ENCODE data around the gene SCYGR3. TPM values are rescaled to one million over a fixed set of nuclear protein-coding genes. Genes with fewer than 3 reads are reported as not detected.

Gene SCYGR3
- total and polyA plus RNA-seq, 2 of the 8 experiments (the other 6 are each of a cell fraction or from before 2014, with no cell fraction given): not detected

DNA sequence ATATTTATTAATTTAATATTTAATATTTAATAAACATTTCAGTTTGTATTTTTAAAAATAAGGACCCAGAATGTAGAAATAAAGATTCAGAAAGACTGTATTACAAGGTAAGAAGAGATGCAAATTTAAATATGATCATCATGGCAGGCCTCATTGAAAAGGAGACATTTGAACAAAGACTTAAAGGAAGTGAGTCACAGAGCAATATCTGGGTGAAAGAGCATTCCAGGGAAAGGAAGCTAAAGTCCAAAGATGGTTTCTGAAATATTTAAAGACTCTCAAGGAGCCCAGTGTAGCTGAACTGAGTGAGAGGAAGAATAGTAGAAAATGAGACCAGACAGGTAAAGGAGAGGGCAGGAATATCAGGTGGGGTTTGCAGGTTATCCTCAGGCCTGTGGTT, 8.6 kb upstream of the SCYGR3 start:
- Histone ChIP-seq H2BK5ac (ENCODE audit: low read depth, low read length) (no peak overlapping the region), H3K56ac (replicated peaks; ENCODE audit: insufficient read length, low read depth, low read length) (no peak overlapping the region)

More for the DNA sequence above, 8.6 kb upstream of the SCYGR3 start:
- no peak for DNase-seq (ENCODE audit: low read depth in 1 of 2, low spot score in 2 of 2)
- no peak overlapping the region for H3K14ac ChIP-seq (ENCODE audit: insufficient read length)
- H3K79me2 ChIP-seq (ENCODE audit: control insufficient read depth in 1 of 2, insufficient read depth in 2 of 2, low read length in 2 of 2): no peaks in the 10 kb centered on the region
- H3K18ac ChIP-seq (ENCODE audit: extremely low read depth, low read length): no peak overlapping the region
- no peak overlapping the region for H2AK5ac ChIP-seq (ENCODE audit: low read depth, low read length)
- no peaks in the 10 kb centered on the region for H3K27me3 ChIP-seq (replicated peaks in 1 of 4; ENCODE audit: control insufficient read depth in 3 of 4, extremely low read depth in 1 of 4, insufficient read depth in 3 of 4, low read length in 3 of 4)
- FAIRE-seq: no peak
- H3K23me2 ChIP-seq (ENCODE audit: low read depth, low read length): no peaks in the 10 kb centered on the region; the same call in 1 of the 2 replicates
- no peak overlapping the region for H2BK20ac ChIP-seq (ENCODE audit: low read length)
- POLR2A ChIA-PET (ENCODE audit: partially characterized antibody): no interaction called here
- no peak overlapping the region for H3K9ac ChIP-seq (replicated peaks in 1 of 4; ENCODE audit: extremely low read depth in 1 of 4, low read depth in 3 of 4, low read length in 3 of 4)
- no peaks in the 10 kb centered on the region for H3K36me3 ChIP-seq (ENCODE audit: control insufficient read depth in 2 of 4, insufficient read depth in 4 of 4, low read length in 3 of 4)
- CTCF ChIA-PET (ENCODE audit: partially characterized antibody): interaction anchor here (1.1 kb wide), 1 partner anchor 11 kb away, joined by 4 read pairs; no protein-coding TSS in a partner anchor
- H4K8ac ChIP-seq (ENCODE audit: extremely low read depth, insufficient read depth, low read length): no peak overlapping the region
- TF ChIP-seq SAP30 (IDR thresholded peaks at IDR 0.05; ENCODE audit: insufficient read depth, insufficient replicate concordance, low read length) (no peak), SP4 (IDR thresholded peaks at IDR 0.05; ENCODE audit: low read length) (no peak), CHD2 (IDR thresholded peaks at IDR 0.05; ENCODE audit: low read length) (no peak), MAFK (IDR thresholded peaks at IDR 0.05; ENCODE audit: low read depth, low read length) (no peak), CBX5 (IDR thresholded peaks at IDR 0.05; ENCODE audit: low read depth, low read length) (no peak), EZH2 (IDR thresholded peaks at IDR 0.05; ENCODE audit: low read depth, low read length, severe bottlenecking) (no peak), EGR1 (IDR thresholded peaks at IDR 0.05; ENCODE audit: borderline replicate concordance, low read depth, low read length) (no peak), POLR2A (IDR thresholded peaks at IDR 0.05; ENCODE audit: control extremely low read depth in 1 of 2, low read depth in 2 of 2, low read length in 2 of 2) (no peak), RNF2 (IDR thresholded peaks at IDR 0.05; ENCODE audit: borderline replicate concordance, low read depth, low read length, missing control alignments, poor library complexity, severe bottlenecking) (no peak), TAF1 (IDR thresholded peaks at IDR 0.05; ENCODE audit: low read depth, low read length) (no peak)
- no peak overlapping the region for H4K5ac ChIP-seq (ENCODE audit: insufficient read length, low read depth, low read length)
- H2BK15ac ChIP-seq (ENCODE audit: low read length): no peak overlapping the region
- H3K4me1 ChIP-seq (replicated peaks in 1 of 4; ENCODE audit: control insufficient read depth in 3 of 4, insufficient read depth in 4 of 4, low read length in 3 of 4): peaks cover 0 to 5% (median 0%) of the 10 kb centered on the region in 4 experiments; a peak in 1 of 7 replicates
- no peak overlapping the region for H3K4me3 ChIP-seq (ENCODE audit: extremely low read depth in 1 of 4, insufficient read depth in 2 of 4, low read depth in 3 of 4, low read length in 4 of 4)
- H3K23ac ChIP-seq (ENCODE audit: insufficient read length): no peak overlapping the region
- no peak overlapping the region for H3K27ac ChIP-seq (ENCODE audit: low read depth, low read length)
- H3K9me3 ChIP-seq (ENCODE audit: insufficient read depth in 2 of 2, low read depth in 1 of 2, low read length in 1 of 2): no peaks in the 10 kb centered on the region
- H3K4me2 ChIP-seq (ENCODE audit: insufficient read depth in 1 of 2, low read depth in 2 of 2, low read length in 2 of 2): no peak overlapping the region
- H3K79me1 ChIP-seq (ENCODE audit: low read depth, low read length): no peaks in the 10 kb centered on the region; the same call in 1 of the 2 replicates
- no peak overlapping the region for H2AFZ ChIP-seq (ENCODE audit: low read length)
- H4K20me1 ChIP-seq (replicated peaks in 1 of 2; ENCODE audit: control insufficient read depth in 1 of 2, insufficient read depth in 2 of 2, low read length in 2 of 2): no peaks in the 10 kb centered on the region
- H4K91ac ChIP-seq (replicated peaks; ENCODE audit: insufficient read length, low read length): no peak overlapping the region
- no peak overlapping the region for H2BK120ac ChIP-seq (replicated peaks; ENCODE audit: low read depth, low read length)
- no peak overlapping the region for H3K4ac ChIP-seq (replicated peaks; ENCODE audit: insufficient read length, low read depth, low read length)
- no peak overlapping the region for H2BK12ac ChIP-seq (ENCODE audit: low read depth, low read length)
